Ascending aorta (tissue), 2 donors: Measurements from ENCODE around the gene NUP93. TPM values are rescaled to one million over a fixed set of nuclear protein-coding genes. Genes with fewer than 3 reads are reported as not detected.

ENCODE experiments used
- DNase-seq, 2 donors: peaks; one replicate each; pipeline ENCODE4 v3.0.0-alpha.2; 2019; ENCODE audit warnings: low spot score in 2 of 2
- H3K27ac ChIP-seq, 2 donors: fragments of 200-600 bp; sonication (generic); one replicate each; pipeline ENCODE4 v1.5.1; 2016 to 2017; ENCODE audit warnings: mild to moderate bottlenecking in 1 of 2
- H3K27me3 ChIP-seq: fragments of 200-600 bp; sonication (generic); one replicate; pipeline ENCODE4 v1.5.1; 2017
- H3K36me3 ChIP-seq, 2 donors: fragments of 200-600 bp; sonication (generic); one replicate each; pipeline ENCODE4 v1.5.1; 2016
- H3K4me1 ChIP-seq, 2 donors: fragments of 200-600 bp; sonication (generic); one replicate each; pipeline ENCODE4 v1.5.1; 2016 to 2017; ENCODE audit warnings: mild to moderate bottlenecking in 1 of 2
- H3K4me3 ChIP-seq, 2 donors: fragments of 200-600 bp; sonication (generic); one replicate each; pipeline ENCODE4 v1.5.1; 2016 to 2017; ENCODE audit warnings: mild to moderate bottlenecking in 1 of 2
- H3K9me3 ChIP-seq, 2 donors: fragments of 200-600 bp; sonication (generic); one replicate each; pipeline ENCODE4 v1.5.1; 2016
- CTCF ChIP-seq, 3 experiments: fragments of 200-600 bp in 2 of 3; fragments of 450-650 bp in 1 of 3; sonication (generic) in 2 of 3; IDR thresholded peaks; one replicate each; pipeline ENCODE4 v1.5.1; 2016 to 2019; ENCODE audit warnings: antibody characterized with exemption in 3 of 3, mild to moderate bottlenecking in 1 of 3, moderate library complexity in 1 of 3
- intact Hi-C: fragments of 100-400 bp; cut with DNase I; formaldehyde crosslinking; loops from one replicate; pipeline ENCODE4 v1.15.1; 2023
- total RNA-seq: library from RNA; depleted of rRNA; stranded (reverse); fragments of >200 nt; gene quantifications from one replicate; pipeline ENCODE4 v1.1.0, GENCODE V29; 2016

Gene NUP93
- total RNA-seq, 1 donor from 2014 or later = 419 TPM

- DNase-seq = no peak
- Histone ChIP-seq H3K36me3 (no peaks in the 10 kb centered on the region), H3K9me3 (no peaks in the 10 kb centered on the region), H3K27me3 (no peaks in the 10 kb centered on the region), H3K27ac (no peak overlapping the region), H3K4me1 (no peaks in the 10 kb centered on the region), H3K4me3 (no peak overlapping the region)
- intact Hi-C loops = no loop called here
- TF ChIP-seq CTCF (IDR thresholded peaks at IDR 0.05) = no peak
Observed at GRCh38 chr16:56897026-56897799, 167.3 kb downstream of the NUP93 start.

GRCh38 chr16:56898847-56899246 is 168.9 kb downstream of the NUP93 start:
- no peaks in the 10 kb centered on the region for H3K27me3 ChIP-seq
- no peaks in the 10 kb centered on the region for H3K36me3 ChIP-seq
- no peaks in the 10 kb centered on the region for H3K9me3 ChIP-seq
- no peak overlapping the region for H3K4me3 ChIP-seq
- no peak for DNase-seq
- intact Hi-C loops = no loop called here
- H3K27ac ChIP-seq = no peak overlapping the region
- no peak for TF ChIP-seq CTCF (IDR thresholded peaks at IDR 0.05)
- H3K4me1 ChIP-seq = no peaks in the 10 kb centered on the region

Other genes starting within 250 kb of the NUP93 start
- 29.4 TPM for gene BBS2, start 210.1 kb upstream of the NUP93 start, total RNA-seq
- not detected for gene MT4, start 165.1 kb upstream of the NUP93 start, total RNA-seq
- not detected for gene MT3, start 140.6 kb upstream of the NUP93 start, total RNA-seq
- 602 TPM for gene MT2A, start 121.5 kb upstream of the NUP93 start, total RNA-seq
- gene MT1E, start 104.3 kb upstream of the NUP93 start, total RNA-seq = 456 TPM
- 105 TPM for gene MT1M, start 97.5 kb upstream of the NUP93 start, total RNA-seq
- 183 TPM for gene MT1A, start 91.5 kb upstream of the NUP93 start, total RNA-seq
- gene MT1B, start 78.2 kb upstream of the NUP93 start, total RNA-seq = not detected
- gene MT1F, start 72.2 kb upstream of the NUP93 start, total RNA-seq = 9.8 TPM
- 36.6 TPM for gene MT1G, start 62.1 kb upstream of the NUP93 start, total RNA-seq
- not detected for gene MT1H, start 60.3 kb upstream of the NUP93 start, total RNA-seq
- 2,291 TPM for gene MT1X, start 47.7 kb upstream of the NUP93 start, total RNA-seq
- gene SLC12A3, start 135.1 kb downstream of the NUP93 start, total RNA-seq = not detected
- 108 TPM for gene HERPUD1, start 202.0 kb downstream of the NUP93 start, total RNA-seq
- gene CETP, start 231.8 kb downstream of the NUP93 start, total RNA-seq = not detected